ENCODE data around the gene ZBTB39.
"Not testable (repeated sequence)": the region's sequence is repeated elsewhere in the genome, so short reads cannot be mapped to it uniquely, and the experiment has no call there.

ZBTB39 gene

GRCh38 chr12:56987011-56987410 lies 19.3 kb downstream of the ZBTB39 start:
- H3K36me3 Mint-ChIP-seq (ENCODE audit: low read depth), result no peaks in the 10 kb centered on the region
- no peaks in the 10 kb centered on the region for H3K27me3 Mint-ChIP-seq
- no peak for DNase-seq
- no peaks in the 10 kb centered on the region for H3K9me3 Mint-ChIP-seq
- no peak overlapping the region for H3K4me3 Mint-ChIP-seq
- peaks cover 15% of the 10 kb centered on the region for H3K4me1 Mint-ChIP-seq (ENCODE audit: low read depth)
- no peak overlapping the region for H3K27ac Mint-ChIP-seq

- not testable (repeated sequence) for H3K27me3 Mint-ChIP-seq; H3K27ac Mint-ChIP-seq; H3K36me3 Mint-ChIP-seq (ENCODE audit: low read depth)
Observed at GRCh38 chr12:56985714-56986113, 20.6 kb downstream of the ZBTB39 start.

GRCh38 chr12:56983386-56983785 lies 23.0 kb downstream of the ZBTB39 start:
- no peaks in the 10 kb centered on the region for H3K27me3 Mint-ChIP-seq
- no peak for DNase-seq
- H3K27ac Mint-ChIP-seq, result no peak overlapping the region
- H3K9me3 Mint-ChIP-seq, result no peaks in the 10 kb centered on the region
- peaks cover 8% of the 10 kb centered on the region for H3K4me1 Mint-ChIP-seq (ENCODE audit: low read depth)
- H3K4me3 Mint-ChIP-seq, result no peak overlapping the region
- H3K36me3 Mint-ChIP-seq (ENCODE audit: low read depth), result no peaks in the 10 kb centered on the region

More at GRCh38 chr12:56985714-56986113, 20.6 kb downstream of the ZBTB39 start:
- not testable (repeated sequence) for H3K4me1 Mint-ChIP-seq (ENCODE audit: low read depth); H3K4me3 Mint-ChIP-seq; H3K9me3 Mint-ChIP-seq; DNase-seq

GRCh38 chr12:56982578-56983236 lies 23.6 kb downstream of the ZBTB39 start:
- not testable (repeated sequence) for H3K27ac Mint-ChIP-seq; H3K4me1 Mint-ChIP-seq (ENCODE audit: low read depth)

GRCh38 chr12:56980941-56981530 lies 25.3 kb downstream of the ZBTB39 start:
- Mint-ChIP-seq H3K4me1 (ENCODE audit: low read depth) (peaks cover 2% of the 10 kb centered on the region), H3K9me3 (no peaks in the 10 kb centered on the region), H3K36me3 (ENCODE audit: low read depth) (no peaks in the 10 kb centered on the region), H3K27me3 (no peaks in the 10 kb centered on the region), H3K4me3 (no peak overlapping the region), H3K27ac (no peak overlapping the region)
- DNase-seq, result no peak

More at GRCh38 chr12:56982578-56983236, 23.6 kb downstream of the ZBTB39 start:
- H3K36me3 Mint-ChIP-seq (ENCODE audit: low read depth); H3K4me3 Mint-ChIP-seq; DNase-seq; H3K27me3 Mint-ChIP-seq; H3K9me3 Mint-ChIP-seq: not testable (repeated sequence)

GRCh38 chr12:56980268-56980667 lies 26.1 kb downstream of the ZBTB39 start:
- Mint-ChIP-seq H3K36me3 (ENCODE audit: low read depth) (no peaks in the 10 kb centered on the region), H3K9me3 (no peaks in the 10 kb centered on the region), H3K27me3 (no peaks in the 10 kb centered on the region), H3K4me1 (ENCODE audit: low read depth) (no peaks in the 10 kb centered on the region), H3K27ac (no peak overlapping the region), H3K4me3 (no peak overlapping the region)
- DNase-seq, result no peak

- Mint-ChIP-seq H3K4me3 (no peak overlapping the region), H3K27ac (no peak overlapping the region), H3K27me3 (no peaks in the 10 kb centered on the region), H3K9me3 (no peaks in the 10 kb centered on the region), H3K4me1 (ENCODE audit: low read depth) (no peaks in the 10 kb centered on the region), H3K36me3 (ENCODE audit: low read depth) (no peaks in the 10 kb centered on the region)
- no peak for DNase-seq
Observed at GRCh38 chr12:56979628-56980027, 26.7 kb downstream of the ZBTB39 start.

- Mint-ChIP-seq H3K9me3 (no peaks in the 10 kb centered on the region), H3K36me3 (ENCODE audit: low read depth) (no peaks in the 10 kb centered on the region), H3K27me3 (no peaks in the 10 kb centered on the region), H3K4me1 (ENCODE audit: low read depth) (no peaks in the 10 kb centered on the region), H3K4me3 (no peak overlapping the region), H3K27ac (no peak overlapping the region)
- DNase-seq, result no peak
Observed at GRCh38 chr12:56978397-56979138, 27.8 kb downstream of the ZBTB39 start.

- DNase-seq; H3K27me3 Mint-ChIP-seq; H3K36me3 Mint-ChIP-seq (ENCODE audit: low read depth); H3K9me3 Mint-ChIP-seq; H3K4me1 Mint-ChIP-seq (ENCODE audit: low read depth); H3K4me3 Mint-ChIP-seq; H3K27ac Mint-ChIP-seq: not testable (repeated sequence)
Observed at GRCh38 chr12:56977361-56977760, 29.0 kb downstream of the ZBTB39 start.

GRCh38 chr12:56974224-56974623 lies 32.1 kb downstream of the ZBTB39 start:
- H3K27me3 Mint-ChIP-seq; DNase-seq; H3K36me3 Mint-ChIP-seq (ENCODE audit: low read depth); H3K4me3 Mint-ChIP-seq; H3K27ac Mint-ChIP-seq; H3K4me1 Mint-ChIP-seq (ENCODE audit: low read depth); H3K9me3 Mint-ChIP-seq: not testable (repeated sequence)

GRCh38 chr12:56968910-56969309 lies 37.4 kb downstream of the ZBTB39 start:
- H3K36me3 Mint-ChIP-seq (ENCODE audit: low read depth); H3K9me3 Mint-ChIP-seq; H3K4me1 Mint-ChIP-seq (ENCODE audit: low read depth); H3K27me3 Mint-ChIP-seq; H3K27ac Mint-ChIP-seq; DNase-seq; H3K4me3 Mint-ChIP-seq: not testable (repeated sequence)

GRCh38 chr12:56965997-56966642 lies 40.2 kb downstream of the ZBTB39 start:
- not testable (repeated sequence) for H3K9me3 Mint-ChIP-seq; H3K4me1 Mint-ChIP-seq (ENCODE audit: low read depth); H3K27me3 Mint-ChIP-seq; H3K36me3 Mint-ChIP-seq (ENCODE audit: low read depth); DNase-seq; H3K27ac Mint-ChIP-seq; H3K4me3 Mint-ChIP-seq

GRCh38 chr12:56965124-56965523 lies 41.2 kb downstream of the ZBTB39 start:
- DNase-seq; H3K36me3 Mint-ChIP-seq (ENCODE audit: low read depth); H3K9me3 Mint-ChIP-seq; H3K4me1 Mint-ChIP-seq (ENCODE audit: low read depth); H3K4me3 Mint-ChIP-seq; H3K27ac Mint-ChIP-seq; H3K27me3 Mint-ChIP-seq: not testable (repeated sequence)

GRCh38 chr12:56963557-56963956 lies 42.8 kb downstream of the ZBTB39 start:
- H3K9me3 Mint-ChIP-seq; H3K36me3 Mint-ChIP-seq (ENCODE audit: low read depth); DNase-seq; H3K27me3 Mint-ChIP-seq; H3K27ac Mint-ChIP-seq; H3K4me3 Mint-ChIP-seq; H3K4me1 Mint-ChIP-seq (ENCODE audit: low read depth): not testable (repeated sequence)

GRCh38 chr12:56962247-56962646 lies 44.1 kb downstream of the ZBTB39 start:
- H3K4me1 Mint-ChIP-seq (ENCODE audit: low read depth); H3K4me3 Mint-ChIP-seq; H3K9me3 Mint-ChIP-seq; H3K27me3 Mint-ChIP-seq; H3K36me3 Mint-ChIP-seq (ENCODE audit: low read depth); DNase-seq; H3K27ac Mint-ChIP-seq: not testable (repeated sequence)

Data from activated T-cell treated with anti-CD3 and anti-CD28 coated beads, Interleukin-2, amount 50 U/mL, for 24 hours (primary cell).